KMS-11 (cell line): ENCODE results near the gene PFDN1.

ENCODE experiments used
- H2AFZ ChIP-seq: fragments of 200-600 bp; sonication (generic); 2 replicates; pipeline ENCODE4 v1.6.1; 2016; ENCODE audit warnings: antibody characterized with exemption, mixed run types, low read depth
- H3K27ac ChIP-seq: fragments of 200-600 bp; sonication (generic); 2 replicates; pipeline ENCODE4 v1.6.1; 2016; ENCODE audit warnings: mild to moderate bottlenecking, mixed run types
- H3K27me3 ChIP-seq: fragments of 200-600 bp; sonication (generic); 2 replicates; pipeline ENCODE4 v1.6.1; 2017; ENCODE audit warnings: mild to moderate bottlenecking, low read depth, mixed run types, moderate library complexity; ENCODE audit not compliant: insufficient read depth
- H3K36me3 ChIP-seq: fragments of 200-600 bp; sonication (generic); 2 replicates; pipeline ENCODE4 v1.6.1; 2017; ENCODE audit warnings: mild to moderate bottlenecking, mixed run types; ENCODE audit not compliant: insufficient read depth
- H3K4me1 ChIP-seq: fragments of 200-600 bp; sonication (generic); 2 replicates; pipeline ENCODE4 v1.6.1; 2016; ENCODE audit warnings: mild to moderate bottlenecking, low read depth, mixed run types; ENCODE audit not compliant: poor library complexity, severe bottlenecking
- H3K4me2 ChIP-seq: fragments of 200-600 bp; sonication (generic); 2 replicates; pipeline ENCODE4 v1.7.0; 2016; ENCODE audit warnings: mild to moderate bottlenecking, mixed run types
- H3K4me3 ChIP-seq: fragments of 200-600 bp; sonication (generic); IDR thresholded peaks from 2 replicates; pipeline ENCODE4 v1.6.1; 2017; ENCODE audit warnings: low read depth, low read length, mixed read lengths; ENCODE audit not compliant: insufficient read depth
- H3K79me2 ChIP-seq: fragments of 200-600 bp; sonication (generic); 2 replicates; pipeline ENCODE4 v1.6.1; 2016; ENCODE audit warnings: low read depth, mixed run types; ENCODE audit not compliant: insufficient read depth
- H3K9ac ChIP-seq: fragments of 200-600 bp; sonication (generic); 2 replicates; pipeline ENCODE4 v1.6.1; 2016; ENCODE audit warnings: mild to moderate bottlenecking, mixed run types
- H4K20me1 ChIP-seq: fragments of 200-600 bp; sonication (generic); 2 replicates; pipeline ENCODE4 v1.6.1; 2016; ENCODE audit warnings: mild to moderate bottlenecking, mixed run types; ENCODE audit not compliant: insufficient read depth
- CTCF ChIP-seq: fragments of 200-600 bp; sonication (generic); conservative IDR thresholded peaks from 2 replicates; pipeline ENCODE4 v1.6.1; 2017; ENCODE audit warnings: low read depth, mild to moderate bottlenecking, antibody characterized with exemption, low read length, moderate library complexity, mixed read lengths

PFDN1 gene

DNA sequence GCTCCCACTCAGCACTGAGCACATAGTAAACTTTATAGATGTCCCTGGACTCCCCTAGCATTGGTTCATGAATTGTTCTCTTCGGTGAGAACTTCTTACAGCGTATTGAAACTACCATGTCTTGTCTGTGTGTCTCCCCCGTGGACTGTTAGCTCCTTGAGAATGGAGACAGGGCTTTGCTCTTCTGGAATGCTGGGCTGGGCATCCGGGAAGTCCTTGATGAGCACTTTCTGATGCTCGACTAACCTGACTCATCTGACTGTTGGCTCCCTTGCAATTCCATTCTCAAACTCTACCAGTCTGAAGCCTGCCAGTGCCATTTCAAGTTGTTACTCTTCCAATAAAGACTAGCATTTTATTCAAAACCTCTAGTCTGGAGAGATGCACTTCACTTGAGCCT is 15.0 kb upstream of the PFDN1 start:
- H3K27me3 ChIP-seq: no peaks in the 10 kb centered on the region
- no peak overlapping the region for H3K9ac ChIP-seq
- H3K4me1 ChIP-seq: no peaks in the 10 kb centered on the region
- no peak overlapping the region for H3K4me2 ChIP-seq
- H3K4me3 ChIP-seq: no peak overlapping the region
- TF ChIP-seq CTCF: no peak
- H4K20me1 ChIP-seq: no peaks in the 10 kb centered on the region
- no peaks in the 10 kb centered on the region for H3K79me2 ChIP-seq
- no peak overlapping the region for H2AFZ ChIP-seq
- no peaks in the 10 kb centered on the region for H3K36me3 ChIP-seq
- H3K27ac ChIP-seq: no peak overlapping the region

DNA sequence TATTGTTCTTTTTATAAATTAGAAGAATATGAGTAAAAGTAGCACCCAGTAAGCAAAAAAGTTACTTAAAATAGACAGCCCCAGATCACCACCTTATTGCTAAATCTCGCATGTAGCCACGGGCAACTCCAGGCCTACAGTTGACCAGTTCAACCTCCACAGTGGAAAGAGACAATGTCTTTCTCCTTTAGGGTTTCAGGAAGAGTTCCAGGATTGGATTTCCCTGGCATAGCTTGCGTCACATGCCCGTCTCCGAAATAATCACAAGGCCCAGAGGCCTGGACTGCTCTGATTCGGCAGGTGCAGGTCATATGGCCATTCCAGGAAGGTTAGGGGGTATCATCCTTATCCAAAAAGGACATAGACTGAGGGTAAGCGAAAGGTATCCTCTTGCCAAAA is 9.9 kb upstream of the PFDN1 start:
- Histone ChIP-seq H3K27ac (no peak overlapping the region), H2AFZ (no peak overlapping the region), H3K9ac (no peak overlapping the region)

DNA sequence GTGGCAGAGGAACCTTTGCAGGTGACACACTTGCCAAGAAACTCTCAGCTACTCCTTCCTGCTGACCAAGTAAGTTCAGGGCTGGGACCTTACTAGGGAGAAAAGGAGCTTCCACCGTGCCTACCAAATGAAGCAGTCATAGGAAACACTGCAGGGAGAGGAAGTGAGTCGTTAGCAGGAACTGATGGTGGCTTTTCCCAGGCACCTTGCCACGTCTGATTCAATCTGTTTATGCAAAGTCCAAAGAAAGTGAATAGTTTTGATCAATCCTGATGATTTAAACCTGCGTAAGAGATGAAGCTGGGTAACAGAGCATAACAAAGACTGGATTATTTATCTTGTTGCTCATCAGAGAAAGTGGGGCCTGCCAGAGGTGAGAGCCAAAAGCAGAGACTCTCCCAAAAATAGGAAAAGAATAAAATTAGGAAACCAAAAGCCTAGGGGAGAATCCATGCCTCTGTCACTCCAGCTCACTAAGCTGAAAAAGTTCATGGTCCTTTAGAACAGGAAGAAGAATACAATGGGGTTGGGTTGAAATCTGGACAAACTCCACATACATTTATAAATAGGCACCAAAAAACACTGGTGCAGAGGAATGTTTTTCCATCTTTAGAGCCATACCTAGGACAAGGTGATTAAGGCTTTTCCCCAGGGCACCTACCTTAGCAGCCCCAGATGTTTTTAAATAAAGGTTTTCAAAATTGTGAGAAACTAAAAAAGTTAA is 9.3 kb upstream of the PFDN1 start:
- H2AFZ ChIP-seq: no peak overlapping the region
- no peak for TF ChIP-seq CTCF
- no peak overlapping the region for H3K9ac ChIP-seq
- no peaks in the 10 kb centered on the region for H3K4me1 ChIP-seq
- no peak overlapping the region for H3K4me3 ChIP-seq
- H3K36me3 ChIP-seq: no peaks in the 10 kb centered on the region
- no peaks in the 10 kb centered on the region for H4K20me1 ChIP-seq
- no peak overlapping the region for H3K4me2 ChIP-seq
- H3K27me3 ChIP-seq: no peaks in the 10 kb centered on the region
- no peak overlapping the region for H3K27ac ChIP-seq
- H3K79me2 ChIP-seq: no peaks in the 10 kb centered on the region

More for the DNA sequence above, 9.9 kb upstream of the PFDN1 start:
- Histone ChIP-seq H3K4me3 (no peak overlapping the region), H3K79me2 (no peaks in the 10 kb centered on the region), H4K20me1 (no peaks in the 10 kb centered on the region), H3K4me2 (no peak overlapping the region), H3K4me1 (no peaks in the 10 kb centered on the region), H3K27me3 (no peaks in the 10 kb centered on the region), H3K36me3 (no peaks in the 10 kb centered on the region)
- no peak for TF ChIP-seq CTCF

- Histone ChIP-seq H3K4me2 (no peak overlapping the region), H2AFZ (no peak overlapping the region), H3K27me3 (no peaks in the 10 kb centered on the region), H3K4me1 (no peaks in the 10 kb centered on the region), H4K20me1 (no peaks in the 10 kb centered on the region), H3K79me2 (no peaks in the 10 kb centered on the region), H3K27ac (no peak overlapping the region), H3K9ac (no peak overlapping the region), H3K36me3 (no peaks in the 10 kb centered on the region), H3K4me3 (no peak overlapping the region)
- no peak for TF ChIP-seq CTCF
Measured at GRCh38 chr5:140311011-140311467, 8.1 kb upstream of the PFDN1 start.
